Measurements from ENCODE around the gene CHRM2.

GRCh38 chr7:136877990-136878389 is 9.5 kb downstream of the CHRM2 start:
- no peak for TF ChIP-seq CTCF (conservative IDR thresholded peaks at IDR 0.05; ENCODE audit: low read length)
- TF ChIP-seq EZH2phosphoT487 (IDR thresholded peaks at IDR 0.05; ENCODE audit: borderline replicate concordance, low read depth, low read length) = no peak
